OCI-LY7 (cell line): ENCODE results near the gene MROH7. TPM values are rescaled to one million over a fixed set of nuclear protein-coding genes. Genes with fewer than 3 reads are reported as not detected.

Experiments used
- BruUV-seq: library from RNA; stranded (reverse); fragments of 400-500 nt; replicated peaks from 2 replicates; lab custom pipeline; 2021; lab: Mats Ljungman, UMichigan
- CTCF ChIA-PET: fragments of 300-600 bp; sonication (Branson Sonifier 250); formaldehyde crosslinking; loops from one replicate; lab custom pipeline; 2022; ENCODE audit warnings: antibody characterized with exemption; ENCODE audit not compliant: unreplicated experiment; lab: Charles Lee
- POLR2A ChIA-PET: fragments of 300-600 bp; sonication (Branson Sonifier 250); formaldehyde crosslinking; loops from one replicate; lab custom pipeline; 2022; ENCODE audit warnings: antibody characterized with exemption; lab: Charles Lee
- DNase-seq: peaks from one replicate; pipeline ENCODE4 v3.0.0-alpha.2; 2015; ENCODE audit warnings: low spot score
- H2AFZ ChIP-seq: fragments of 200-600 bp; sonication (generic), shearing (Covaris generic); 2 replicates; pipeline ENCODE4 v1.6.1; 2014; ENCODE audit warnings: mild to moderate bottlenecking, antibody characterized with exemption, low read length, moderate library complexity
- H3K27ac ChIP-seq: fragments of 200-600 bp; sonication (generic); 2 replicates; pipeline ENCODE4 v1.5.1; 2014; ENCODE audit warnings: mixed run types, low read depth, mild to moderate bottlenecking, moderate library complexity, low read length, inconsistent platforms; ENCODE audit not compliant: poor library complexity, severe bottlenecking
- H3K36me3 ChIP-seq: fragments of 200-600 bp; sonication (generic); 2 replicates; pipeline ENCODE4 v1.6.1; 2014; ENCODE audit warnings: mild to moderate bottlenecking, antibody characterized with exemption, low read length, moderate library complexity, mixed read lengths; ENCODE audit not compliant: insufficient read depth
- H3K4me1 ChIP-seq: fragments of 200-600 bp; sonication (generic); 2 replicates; pipeline ENCODE4 v1.5.1; 2014; ENCODE audit warnings: mild to moderate bottlenecking, low read length; ENCODE audit not compliant: insufficient read depth, poor library complexity, severe bottlenecking
- H3K4me2 ChIP-seq: fragments of 200-600 bp; sonication (generic); 2 replicates; pipeline ENCODE4 v1.6.1; 2014; ENCODE audit warnings: mild to moderate bottlenecking, low read length
- H3K4me3 ChIP-seq: fragments of 200-600 bp; sonication (generic); 2 replicates; pipeline ENCODE4 v1.5.1; 2014; ENCODE audit warnings: mild to moderate bottlenecking, low read depth, low read length; ENCODE audit not compliant: poor library complexity, severe bottlenecking
- H3K79me2 ChIP-seq: fragments of 200-600 bp; sonication (generic); 2 replicates; pipeline ENCODE4 v1.6.1; 2016; ENCODE audit warnings: low read depth, mild to moderate bottlenecking, low read length, moderate library complexity, mixed read lengths; ENCODE audit not compliant: insufficient read depth
- H3K9me2 ChIP-seq: fragments of 200-600 bp; sonication (generic); 2 replicates; pipeline ENCODE4 v1.6.1; 2016; ENCODE audit warnings: mild to moderate bottlenecking, low read length, mixed read lengths; ENCODE audit not compliant: insufficient read depth
- H3K9me3 ChIP-seq: fragments of 200-600 bp; sonication (generic); 2 replicates; pipeline ENCODE4 v1.6.1; 2014; ENCODE audit warnings: mild to moderate bottlenecking, mixed run types, low read length, mixed read lengths
- H4K20me1 ChIP-seq: fragments of 200-600 bp; sonication (generic); 2 replicates; pipeline ENCODE4 v1.6.1; 2014; ENCODE audit warnings: mild to moderate bottlenecking, antibody characterized with exemption, low read length, moderate library complexity, mixed read lengths; ENCODE audit not compliant: insufficient read depth
- EZH2phosphoT487 ChIP-seq: fragments of 200-600 bp; sonication (generic); IDR thresholded peaks from 2 replicates; pipeline ENCODE4 v1.6.1; 2018; ENCODE audit warnings: low read depth, borderline replicate concordance, mild to moderate bottlenecking, mixed run types, antibody characterized with exemption, low read length, moderate library complexity, mixed read lengths
- intact Hi-C: fragments of 100-400 bp; cut with micrococcal nuclease; formaldehyde crosslinking; loops from one replicate; pipeline ENCODE4 v1.10.0; 2022; ENCODE audit not compliant: unreplicated experiment
- total RNA-seq, 2 experiments: library from RNA; depleted of rRNA in 1 of 2; stranded (reverse); fragments of >200 nt in 1 of 2; shearing (Covaris generic) in 1 of 2; gene quantifications; 2 replicates each; pipeline ENCODE4 v1.2.3, GENCODE V29; 2014 to 2022
- TF ChIP-seq, protein P1 (sequence below): fragments of 200-600 bp; sonication (generic); conservative IDR thresholded peaks from 2 replicates; pipeline ENCODE4 v1.5.1; 2014; ENCODE audit warnings: mild to moderate bottlenecking, antibody characterized with exemption, low read length, moderate library complexity, mixed read lengths

Gene MROH7
- total RNA-seq, 2 experiments from 2014 or later: not detected

DNA sequence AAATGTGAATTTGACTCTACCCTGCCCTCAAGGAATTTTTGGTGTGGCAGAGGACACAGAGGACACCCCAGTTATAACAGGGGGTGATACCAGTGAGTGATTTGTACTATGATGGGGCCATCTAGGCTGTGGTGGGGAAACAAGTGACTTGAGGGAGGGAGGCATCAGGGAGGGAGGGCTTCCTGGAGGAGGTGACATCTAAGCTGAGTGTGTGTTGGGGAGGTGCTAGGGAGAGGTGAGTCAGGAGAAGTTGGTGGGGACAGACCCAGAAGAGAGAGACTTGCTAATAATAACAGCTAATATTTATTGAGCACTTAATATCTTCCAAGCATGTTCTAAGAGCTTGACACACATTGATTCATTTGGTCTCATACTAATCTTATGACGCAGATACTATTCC is 54.2 kb downstream of the MROH7 start:
- Histone ChIP-seq H2AFZ (no peak overlapping the region), H3K9me2 (no peaks in the 10 kb centered on the region), H3K9me3 (no peaks in the 10 kb centered on the region), H3K4me2 (no peak overlapping the region), H3K36me3 (no peaks in the 10 kb centered on the region), H3K79me2 (no peaks in the 10 kb centered on the region), H3K27ac (no peak overlapping the region), H4K20me1 (no peaks in the 10 kb centered on the region), H3K4me3 (no peak overlapping the region), H3K4me1 (no peaks in the 10 kb centered on the region)
- CTCF ChIA-PET: no interaction called here
- TF ChIP-seq, protein P1, sequence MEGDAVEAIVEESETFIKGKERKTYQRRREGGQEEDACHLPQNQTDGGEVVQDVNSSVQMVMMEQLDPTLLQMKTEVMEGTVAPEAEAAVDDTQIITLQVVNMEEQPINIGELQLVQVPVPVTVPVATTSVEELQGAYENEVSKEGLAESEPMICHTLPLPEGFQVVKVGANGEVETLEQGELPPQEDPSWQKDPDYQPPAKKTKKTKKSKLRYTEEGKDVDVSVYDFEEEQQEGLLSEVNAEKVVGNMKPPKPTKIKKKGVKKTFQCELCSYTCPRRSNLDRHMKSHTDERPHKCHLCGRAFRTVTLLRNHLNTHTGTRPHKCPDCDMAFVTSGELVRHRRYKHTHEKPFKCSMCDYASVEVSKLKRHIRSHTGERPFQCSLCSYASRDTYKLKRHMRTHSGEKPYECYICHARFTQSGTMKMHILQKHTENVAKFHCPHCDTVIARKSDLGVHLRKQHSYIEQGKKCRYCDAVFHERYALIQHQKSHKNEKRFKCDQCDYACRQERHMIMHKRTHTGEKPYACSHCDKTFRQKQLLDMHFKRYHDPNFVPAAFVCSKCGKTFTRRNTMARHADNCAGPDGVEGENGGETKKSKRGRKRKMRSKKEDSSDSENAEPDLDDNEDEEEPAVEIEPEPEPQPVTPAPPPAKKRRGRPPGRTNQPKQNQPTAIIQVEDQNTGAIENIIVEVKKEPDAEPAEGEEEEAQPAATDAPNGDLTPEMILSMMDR: no peak
- TF ChIP-seq EZH2phosphoT487: no peak
- BruUV-seq: no TSS peak
- DNase-seq: no peak
- POLR2A ChIA-PET: no interaction called here
- intact Hi-C loops: no loop called here

DNA sequence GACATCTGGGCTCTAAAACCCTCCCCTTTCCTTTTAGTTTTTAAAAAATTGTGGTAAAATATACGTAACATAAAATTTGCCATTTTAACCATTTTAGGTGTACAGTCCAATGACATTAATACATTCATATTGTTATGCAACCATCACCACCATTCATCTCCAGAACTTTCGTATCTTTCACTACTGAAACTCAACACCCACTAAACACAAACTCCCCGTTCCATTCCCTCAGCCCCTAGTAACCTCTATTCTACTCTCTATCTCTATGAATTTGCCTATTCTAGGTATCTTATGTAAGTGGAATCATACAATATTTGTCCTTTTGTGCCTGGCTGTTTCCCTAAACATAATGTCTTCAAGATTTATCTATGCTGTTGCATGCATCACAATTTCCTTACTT is 54.7 kb downstream of the MROH7 start:
- CTCF ChIA-PET: no interaction called here
- Histone ChIP-seq H3K4me2 (no peak overlapping the region), H3K79me2 (no peaks in the 10 kb centered on the region), H3K27ac (no peak overlapping the region), H3K9me2 (no peaks in the 10 kb centered on the region), H2AFZ (no peak overlapping the region), H3K9me3 (no peaks in the 10 kb centered on the region), H4K20me1 (no peaks in the 10 kb centered on the region), H3K4me1 (no peaks in the 10 kb centered on the region), H3K4me3 (no peak overlapping the region), H3K36me3 (no peaks in the 10 kb centered on the region)
- BruUV-seq: no TSS peak
- TF ChIP-seq EZH2phosphoT487: no peak
- TF ChIP-seq, protein P1: no peak
- POLR2A ChIA-PET: no interaction called here
- no peak for DNase-seq
- intact Hi-C loops: no loop called here

DNA sequence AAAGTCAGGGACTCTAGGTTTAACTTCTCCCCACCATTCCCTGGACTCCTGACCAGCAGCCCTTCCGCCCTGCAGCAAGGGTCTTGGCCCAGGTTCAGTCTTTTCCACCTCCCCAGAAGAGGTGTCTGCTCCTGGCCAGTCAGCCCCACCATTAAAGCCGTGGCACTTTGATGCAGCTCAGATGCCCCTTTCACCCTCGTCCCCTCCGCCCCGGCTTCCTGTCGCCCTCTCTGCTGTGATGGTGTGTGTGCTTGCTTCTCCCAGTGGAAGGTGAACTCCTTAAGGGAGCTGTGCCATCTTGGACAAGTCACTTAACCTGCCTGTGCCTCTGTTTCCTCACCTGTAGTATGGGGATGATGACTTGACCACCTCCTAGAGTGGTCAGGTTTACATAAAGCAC is 56.3 kb downstream of the MROH7 start:
- intact Hi-C loops: no loop called here

More for the DNA sequence above, 56.3 kb downstream of the MROH7 start:
- no peaks in the 10 kb centered on the region for H3K4me1 ChIP-seq
- POLR2A ChIA-PET: no interaction called here
- H3K27ac ChIP-seq: no peak overlapping the region
- no peak overlapping the region for H2AFZ ChIP-seq
- no peak overlapping the region for H3K4me2 ChIP-seq
- no peaks in the 10 kb centered on the region for H4K20me1 ChIP-seq
- no peaks in the 10 kb centered on the region for H3K9me2 ChIP-seq
- H3K79me2 ChIP-seq: no peaks in the 10 kb centered on the region
- no peak overlapping the region for H3K4me3 ChIP-seq
- no peaks in the 10 kb centered on the region for H3K36me3 ChIP-seq
- no peak for DNase-seq
- H3K9me3 ChIP-seq: no peaks in the 10 kb centered on the region
- no peak for TF ChIP-seq EZH2phosphoT487
- TF ChIP-seq, protein P1: no peak
- no TSS peak for BruUV-seq
- CTCF ChIA-PET: no interaction called here
